GM12878 (cell line): ENCODE results near the gene TRIM17. TPM values are rescaled to one million over a fixed set of nuclear protein-coding genes. Genes with fewer than 3 reads are reported as not detected.

Source experiments
- ATAC-seq: fragments of 200-7000 bp; cut with Tn5 transposase; 3 replicates; pipeline ENCODE4 v1.9.1; 2020; ENCODE audit warnings: mild to moderate bottlenecking, moderate library complexity
- BruUV-seq: library from RNA; stranded (reverse); fragments of 400-500 nt; replicated peaks from 2 replicates; lab custom pipeline; 2021; lab: Mats Ljungman, UMichigan
- CTCF ChIA-PET: fragments of 300-600 bp; sonication (Branson Sonifier 250); formaldehyde crosslinking; extraction: SDS; loops from one replicate; lab custom pipeline; 2021; ENCODE audit warnings: inconsistent platforms; lab: Yijun Ruan, JAX
- POLR2A ChIA-PET: fragments of 350-600 bp; formaldehyde crosslinking; extraction: SDS; loops from one replicate; lab custom pipeline; 2021; ENCODE audit warnings: inconsistent platforms; lab: Charles Lee
- RAD21 ChIA-PET: fragments of 300-600 bp; sonication (Branson Sonifier 250); formaldehyde crosslinking; loops from one replicate; lab custom pipeline; 2023; ENCODE audit warnings: antibody characterized with exemption; ENCODE audit not compliant: unreplicated experiment; lab: Charles Lee
- SMC1A ChIA-PET: fragments of 300-600 bp; sonication (Branson Sonifier 250); formaldehyde crosslinking; loops from one replicate; lab custom pipeline; 2023; ENCODE audit not compliant: unreplicated experiment, uncharacterized antibody; lab: Charles Lee
- DNase-seq: peaks from one replicate; pipeline ENCODE4 v3.0.0-alpha.2; 2011; ENCODE audit warnings: low read depth, low spot score
- FAIRE-seq: peaks from 3 replicates; lab custom pipeline; 2011; peaks lifted over from hg19 to GRCh38; lab: Jason Lieb, UNC
- H2AFZ ChIP-seq: 2 replicates; pipeline ENCODE4 v1.6.0; 2011; ENCODE audit warnings: low read depth, low read length, control low read depth; ENCODE audit not compliant: control insufficient read depth
- H3K27ac ChIP-seq: 2 replicates; pipeline ENCODE4 v1.5.1; 2011; ENCODE audit warnings: control low read depth; ENCODE audit not compliant: control insufficient read depth, insufficient read depth
- H3K27me3 ChIP-seq, 2 experiments: replicated peaks in 1 of 2; 2 replicates each; pipeline versions ENCODE4 v1.6.0 to v1.6.1; 2011; ENCODE audit warnings: low read length in 1 of 2; ENCODE audit not compliant: control insufficient read depth in 2 of 2, insufficient read depth in 2 of 2
- H3K36me3 ChIP-seq, 2 experiments: 2 replicates each; pipeline ENCODE4 v1.5.1; 2011; ENCODE audit warnings: low read length in 1 of 2; ENCODE audit not compliant: control insufficient read depth in 2 of 2, insufficient read depth in 2 of 2
- H3K4me1 ChIP-seq: 2 replicates; pipeline ENCODE4 v1.6.1; 2011; ENCODE audit warnings: mild to moderate bottlenecking, low read length, moderate library complexity, mixed read lengths; ENCODE audit not compliant: control insufficient read depth, insufficient read depth
- H3K4me2 ChIP-seq: 2 replicates; pipeline ENCODE4 v1.6.0; 2011; ENCODE audit warnings: control low read depth; ENCODE audit not compliant: control insufficient read depth, insufficient read depth
- H3K4me3 ChIP-seq: fragments of 200-600 bp; sonication (generic); 2 replicates; pipeline ENCODE4 v1.5.1; 2016
- H3K79me2 ChIP-seq: 2 replicates; pipeline ENCODE4 v1.6.0; 2011; ENCODE audit warnings: low read length; ENCODE audit not compliant: control insufficient read depth, insufficient read depth
- H3K9ac ChIP-seq: 2 replicates; pipeline ENCODE4 v1.8.0; 2011; ENCODE audit warnings: low read length, control low read depth, mixed read lengths; ENCODE audit not compliant: control insufficient read depth, insufficient read depth
- H3K9me3 ChIP-seq: replicated peaks from 3 replicates; pipeline ENCODE4 v1.5.1; 2011; ENCODE audit warnings: mild to moderate bottlenecking, low read length; ENCODE audit not compliant: control insufficient read depth, insufficient read depth
- H4K20me1 ChIP-seq: 2 replicates; pipeline ENCODE4 v1.6.0; 2011; ENCODE audit not compliant: control insufficient read depth, insufficient read depth
- DPF2 ChIP-seq: fragments of 450-650 bp; IDR thresholded peaks from 2 replicates; pipeline ENCODE4 v1.6.1; 2017; ENCODE audit warnings: mild to moderate bottlenecking
- E2F8 ChIP-seq: fragments of 450-650 bp; IDR thresholded peaks from 2 replicates; pipeline ENCODE4 v1.6.1; 2018; ENCODE audit warnings: mild to moderate bottlenecking, low read depth, moderate library complexity; ENCODE audit not compliant: partially characterized antibody
- FOXM1 ChIP-seq: IDR thresholded peaks from 2 replicates; pipeline ENCODE4 v1.6.1; 2012; ENCODE audit warnings: low read depth, mild to moderate bottlenecking, inconsistent platforms, low read length, moderate library complexity
- IKZF1 ChIP-seq: fragments of 450-650 bp; conservative IDR thresholded peaks from 2 replicates; pipeline ENCODE4 v1.6.1; 2017; ENCODE audit warnings: antibody characterized with exemption, mild to moderate bottlenecking
- LARP7 ChIP-seq: fragments of 450-650 bp; IDR thresholded peaks from 2 replicates; pipeline ENCODE4 v1.6.1; 2017; ENCODE audit warnings: mild to moderate bottlenecking
- MTA2 ChIP-seq: fragments of 450-650 bp; IDR thresholded peaks from 2 replicates; pipeline ENCODE4 v1.6.1; 2016; ENCODE audit warnings: low read depth, mild to moderate bottlenecking, moderate library complexity
- MXI1 ChIP-seq: fragments of 150-350 bp; IDR thresholded peaks from 2 replicates; pipeline ENCODE4 v1.6.1; 2011; ENCODE audit warnings: low read depth, mild to moderate bottlenecking, inconsistent platforms, low read length, improper control_type of control experiment
- NR2C2 ChIP-seq: IDR thresholded peaks from 2 replicates; pipeline ENCODE4 v1.6.1; 2011; ENCODE audit warnings: borderline replicate concordance, low read depth; ENCODE audit not compliant: control insufficient read depth, insufficient read length
- PML ChIP-seq: IDR thresholded peaks from 2 replicates; pipeline ENCODE4 v1.6.1; 2012; ENCODE audit warnings: low read length, inconsistent platforms
- RAD51 ChIP-seq: fragments of 450-650 bp; IDR thresholded peaks from 2 replicates; pipeline ENCODE4 v1.6.1; 2016; ENCODE audit warnings: moderate library complexity, mild to moderate bottlenecking, inconsistent platforms
- SMAD5 ChIP-seq: IDR thresholded peaks from 2 replicates; pipeline ENCODE4 v1.6.1; 2016; ENCODE audit warnings: antibody characterized with exemption, low read depth
- SUPT20H ChIP-seq: IDR thresholded peaks from 2 replicates; pipeline ENCODE4 v1.6.1; 2011; ENCODE audit warnings: low read depth, mild to moderate bottlenecking, low read length, moderate library complexity, borderline replicate concordance; ENCODE audit not compliant: control insufficient read depth
- TCF12 ChIP-seq: IDR thresholded peaks from 2 replicates; pipeline ENCODE4 v1.6.1; 2011; ENCODE audit warnings: low read depth, mild to moderate bottlenecking, low read length
- YBX1 ChIP-seq: fragments of 450-650 bp; IDR thresholded peaks from 2 replicates; pipeline ENCODE4 v1.6.1; 2016; ENCODE audit warnings: antibody characterized with exemption
- ZNF24 ChIP-seq: fragments of 450-650 bp; IDR thresholded peaks from 2 replicates; pipeline ENCODE4 v1.6.1; 2017; ENCODE audit warnings: antibody characterized with exemption, mild to moderate bottlenecking
- WGBS: methylation state at CpG from one replicate; pipeline ENCODE4 v1.1.6; 2016; ENCODE audit warnings: low lambda C conversion rate; ENCODE audit not compliant: insufficient replicate concordance, insufficient coverage; ENCODE audit errors: missing lambda C conversion rate; 5-methylcytosine and 5-hydroxymethylcytosine counted together
- in situ Hi-C: fragments of 300-500 bp; cut with MboI; formaldehyde crosslinking; loops from 9 replicates; pipeline ENCODE4 v1.14.3; 2018; ENCODE audit warnings: mixed read lengths
- intact Hi-C: fragments of 100-400 bp; cut with micrococcal nuclease; formaldehyde crosslinking; loops from one replicate; pipeline ENCODE4 v1.14.2; 2022; ENCODE audit not compliant: unreplicated experiment
- polyA plus RNA-seq, 11 experiments: library from polyadenylated mRNA; depleted of rRNA in 4 of 11; unstranded in 6 of 11; stranded (reverse) in 5 of 11; fragments of >200 nt; fragmentation: Nextera tagmentation in 4 of 11; fragmentation: Illumina TruSeq in 1 of 11; extraction: Ambion mirVana in 4 of 11; extraction: Trizol in 1 of 11; gene quantifications; 1 replicate in 1 of 11; 2 replicates in 10 of 11; pipeline versions ENCODE4 v1.2.1 to v1.2.3, GENCODE V29; 2011 to 2016; ENCODE audit warnings: inconsistent platforms in 2 of 11, missing spikeins in 2 of 11, low read depth in 1 of 11
- total RNA-seq, 4 experiments: library from RNA; depleted of rRNA in 3 of 4; stranded (reverse); fragments of >200 nt in 3 of 4; fragmentation: Illumina TruSeq in 1 of 4; extraction: Trizol in 1 of 4; gene quantifications; 2 replicates each; pipeline versions ENCODE4 v1.2.1 to v1.2.3, GENCODE V29; 2013 to 2021

Gene TRIM17
- total and polyA plus RNA-seq, 10 of the 15 experiments (the other 5 are each of a cell fraction or from before 2014, with no cell fraction given): 0.16 to 0.32 TPM; not detected in 8

- RAD21 ChIA-PET: interaction anchor here (0.6 kb wide), 1 partner anchor 366 kb away, joined by 3 read pairs; no protein-coding TSS in a partner anchor
- Histone ChIP-seq H3K27ac (no peak overlapping the region), H2AFZ (no peak overlapping the region), H3K9ac (no peak overlapping the region), H4K20me1 (no peaks in the 10 kb centered on the region), H3K4me2 (no peak overlapping the region), H3K36me3 (no peaks in the 10 kb centered on the region), H3K4me1 (no peaks in the 10 kb centered on the region), H3K4me3 (no peak overlapping the region), H3K79me2 (no peaks in the 10 kb centered on the region), H3K9me3 (no peaks in the 10 kb centered on the region), H3K27me3 (no peaks in the 10 kb centered on the region; a peak in 1 of 4 replicates)
- no TSS peak for BruUV-seq
- 59% methylated on average over 12 of the region's 20 CpGs for WGBS
- POLR2A ChIA-PET: interaction anchor here (0.6 kb wide), 1 partner anchor 216 kb away, joined by 3 read pairs; the partner anchor contains the start of gene GJC2
- FAIRE-seq (no peak), DNase-seq (no peak), ATAC-seq (no peak)
- TF ChIP-seq DPF2: no peak
- no peak for TF ChIP-seq PML
- TF ChIP-seq MTA2: no peak
- TF ChIP-seq YBX1: no peak
- CTCF ChIA-PET: no interaction called here
- intact Hi-C loops (no loop called here), in situ Hi-C loops (no loop called here)
- SMC1A ChIA-PET: no interaction called here
These were observed 51.2 kb downstream of the TRIM17 start for GRCh38 chr1:228365271-228366061.

- Histone ChIP-seq H3K9me3 (no peaks in the 10 kb centered on the region), H3K4me1 (no peaks in the 10 kb centered on the region), H3K27ac (no peak overlapping the region), H3K36me3 (no peaks in the 10 kb centered on the region), H2AFZ (no peak overlapping the region), H3K4me3 (no peak overlapping the region), H3K9ac (no peak overlapping the region), H3K27me3 (no peaks in the 10 kb centered on the region; a peak in 1 of 4 replicates), H4K20me1 (no peaks in the 10 kb centered on the region), H3K79me2 (no peaks in the 10 kb centered on the region)
- in situ Hi-C loops (no loop called here), intact Hi-C loops (no loop called here)
- 67% methylated on average over 19 of the region's 19 CpGs for WGBS
- ChIA-PET RAD21 (no interaction called here), SMC1A (no interaction called here)
- BruUV-seq: no TSS peak
- no peak for FAIRE-seq
- DNase-seq: no peak
- TF ChIP-seq MXI1: no peak
- no peak for TF ChIP-seq LARP7
- no peak for TF ChIP-seq RAD51
- TF ChIP-seq SMAD5: no peak
- no peak for TF ChIP-seq SUPT20H
- TF ChIP-seq TCF12: no peak
- no peak for TF ChIP-seq FOXM1
- no peak for TF ChIP-seq NR2C2
- no peak for TF ChIP-seq E2F8
- no peak for TF ChIP-seq IKZF1
- no peak for TF ChIP-seq ZNF24
- TF ChIP-seq, all 136 proteins: peak for 0
- ChIA-PET POLR2A (no interaction called here), CTCF (no interaction called here)
- H3K4me2 ChIP-seq: no peak overlapping the region
- no peak for ATAC-seq
These were observed 51.9 kb downstream of the TRIM17 start for GRCh38 chr1:228364706-228365213.
